HFFc6 (cell line): ENCODE measurements around the gene OSBP. TPM values are rescaled to one million over a fixed set of nuclear protein-coding genes. Genes with fewer than 3 reads are reported as not detected.
A peak's percentile ranks its signal among the peaks of the same experiment; 100 is the strongest.
"Not testable (repeated sequence)": the region's sequence is repeated elsewhere in the genome, so short reads cannot be mapped to it uniquely, and the experiment has no call there.

Source experiments
- DNase-seq: peaks from one replicate; pipeline ENCODE4 v3.0.0-alpha.2; 2018
- H3K27ac Mint-ChIP-seq: 2 replicates; pipeline ENCODE4 v1.8.0; 2020; ENCODE audit warnings: mild to moderate bottlenecking, mixed read lengths
- H3K27me3 Mint-ChIP-seq: 2 replicates; pipeline ENCODE4 v1.8.0; 2021; ENCODE audit warnings: mild to moderate bottlenecking, moderate library complexity, mixed read lengths; ENCODE audit not compliant: insufficient read depth
- H3K36me3 Mint-ChIP-seq: 2 replicates; pipeline ENCODE4 v1.8.0; 2021; ENCODE audit warnings: low read depth, mixed read lengths
- H3K4me1 Mint-ChIP-seq: 2 replicates; pipeline ENCODE4 v1.8.0; 2020; ENCODE audit warnings: low read depth, mixed read lengths
- H3K4me3 Mint-ChIP-seq: 2 replicates; pipeline ENCODE4 v1.8.0; 2020; ENCODE audit warnings: mild to moderate bottlenecking, moderate library complexity, mixed read lengths
- H3K9me3 Mint-ChIP-seq: 2 replicates; pipeline ENCODE4 v1.8.0; 2020; ENCODE audit warnings: mild to moderate bottlenecking, mixed read lengths
- microRNA-seq: library from miRNA; unstranded; fragments of <30 nt; microRNA quantifications from one replicate; pipeline ENCODE4, GENCODE V29; 2019
- total RNA-seq, 6 experiments: library from RNA; stranded (reverse); fragmentation: NEBNext Ultra II Directional; extraction: Animal tissue kit (Norgen Biotek cat#: 25700); gene quantifications; 2 replicates in 1 of 6; 3 replicates in 5 of 6; pipeline ENCODE4 v1.2.3, GENCODE V29; 2021
- TF ChIP-seq, protein P1 (sequence below): fragments of 200-600 bp; sonication (generic); IDR thresholded peaks from 2 replicates; pipeline ENCODE4 v1.5.0; 2021; ENCODE audit warnings: antibody characterized with exemption, mild to moderate bottlenecking

Gene OSBP
- total RNA-seq, 6 experiments from 2014 or later: 39.0 to 45.6 (median 42.9) TPM

GRCh38 chr11:59544869-59545178, 70.8 kb downstream of the OSBP start:
- TF ChIP-seq, protein P1, sequence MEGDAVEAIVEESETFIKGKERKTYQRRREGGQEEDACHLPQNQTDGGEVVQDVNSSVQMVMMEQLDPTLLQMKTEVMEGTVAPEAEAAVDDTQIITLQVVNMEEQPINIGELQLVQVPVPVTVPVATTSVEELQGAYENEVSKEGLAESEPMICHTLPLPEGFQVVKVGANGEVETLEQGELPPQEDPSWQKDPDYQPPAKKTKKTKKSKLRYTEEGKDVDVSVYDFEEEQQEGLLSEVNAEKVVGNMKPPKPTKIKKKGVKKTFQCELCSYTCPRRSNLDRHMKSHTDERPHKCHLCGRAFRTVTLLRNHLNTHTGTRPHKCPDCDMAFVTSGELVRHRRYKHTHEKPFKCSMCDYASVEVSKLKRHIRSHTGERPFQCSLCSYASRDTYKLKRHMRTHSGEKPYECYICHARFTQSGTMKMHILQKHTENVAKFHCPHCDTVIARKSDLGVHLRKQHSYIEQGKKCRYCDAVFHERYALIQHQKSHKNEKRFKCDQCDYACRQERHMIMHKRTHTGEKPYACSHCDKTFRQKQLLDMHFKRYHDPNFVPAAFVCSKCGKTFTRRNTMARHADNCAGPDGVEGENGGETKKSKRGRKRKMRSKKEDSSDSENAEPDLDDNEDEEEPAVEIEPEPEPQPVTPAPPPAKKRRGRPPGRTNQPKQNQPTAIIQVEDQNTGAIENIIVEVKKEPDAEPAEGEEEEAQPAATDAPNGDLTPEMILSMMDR: no peak
- Mint-ChIP-seq H3K4me1 (peaks cover 25% of the 10 kb centered on the region), H3K27me3 (peaks cover 1% of the 10 kb centered on the region; the same call in 1 of the 2 replicates), H3K4me3 (peak overlapping the region; percentile 8; the same call in 1 of the 2 replicates), H3K36me3 (peaks cover 9% of the 10 kb centered on the region), H3K27ac (peak overlapping the region; percentile 42; the same call in 1 of the 2 replicates), H3K9me3 (no peaks in the 10 kb centered on the region)
- no peak for DNase-seq

- not testable (repeated sequence) for H3K4me3 Mint-ChIP-seq, H3K27me3 Mint-ChIP-seq, H3K27ac Mint-ChIP-seq, H3K9me3 Mint-ChIP-seq, H3K36me3 Mint-ChIP-seq, DNase-seq
- peaks cover 15% of the 10 kb centered on the region for H3K4me1 Mint-ChIP-seq
Measured at GRCh38 chr11:59543713-59544112, 71.9 kb downstream of the OSBP start.

DNA sequence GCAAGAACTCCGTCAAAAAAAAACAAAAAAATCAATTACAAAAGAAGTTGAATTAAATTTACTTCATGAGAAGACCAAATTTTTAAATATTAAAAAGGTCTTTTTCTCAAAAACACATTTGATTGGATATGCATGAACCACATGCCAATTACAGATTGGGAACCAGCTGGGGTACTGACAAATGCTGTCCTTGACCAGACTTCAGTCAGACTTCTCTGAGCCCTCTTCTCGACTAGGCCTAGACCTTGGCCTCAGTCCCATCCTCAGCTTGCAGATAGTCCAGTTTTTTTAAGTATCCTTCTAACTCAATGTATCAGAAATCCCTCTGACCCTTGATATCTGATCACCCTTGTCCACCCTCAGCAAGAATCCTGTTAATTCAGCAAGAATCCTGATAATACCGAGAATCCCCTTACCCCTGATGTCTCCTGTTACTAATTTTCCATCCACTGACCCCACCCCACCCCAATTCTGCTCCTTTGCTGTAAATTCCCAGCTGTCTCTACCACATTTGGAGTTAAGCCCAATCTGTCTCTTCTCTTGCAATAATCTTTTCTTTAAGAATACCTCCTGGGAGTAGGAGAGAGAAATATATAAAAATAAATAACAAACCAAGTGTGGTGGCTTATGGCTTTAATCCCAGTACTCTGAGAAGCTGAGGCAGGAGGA, 73.3 kb downstream of the OSBP start:
- H3K27me3 Mint-ChIP-seq: peaks cover 1% of the 10 kb centered on the region; the same call in 1 of the 2 replicates
- peaks cover 9% of the 10 kb centered on the region for H3K36me3 Mint-ChIP-seq
- no peak for DNase-seq
- H3K9me3 Mint-ChIP-seq: no peaks in the 10 kb centered on the region
- H3K4me1 Mint-ChIP-seq: peaks cover 22% of the 10 kb centered on the region
- H3K27ac Mint-ChIP-seq: no peak overlapping the region
- TF ChIP-seq, protein P1: no peak
- H3K4me3 Mint-ChIP-seq: no peak overlapping the region

DNA sequence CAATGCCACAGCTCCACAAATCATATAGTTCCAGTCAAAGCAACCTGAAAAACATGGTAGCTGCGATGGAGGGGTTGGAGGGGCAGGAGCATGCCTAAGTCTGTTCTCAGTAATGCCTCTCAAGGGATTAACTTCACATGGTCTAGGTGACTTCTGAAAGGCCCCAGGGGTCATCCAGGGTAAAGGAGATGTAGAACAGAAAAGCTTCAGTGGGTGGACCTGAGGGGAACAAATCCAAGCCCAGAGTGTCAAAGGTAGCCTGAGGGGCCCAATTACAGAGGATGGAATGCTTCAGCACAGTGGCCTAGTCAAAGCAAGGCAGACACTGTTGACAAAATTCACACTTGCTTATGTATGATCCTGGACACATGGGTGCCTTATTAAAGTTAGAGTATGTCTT, 80.9 kb downstream of the OSBP start:
- DNase-seq: no peak
- Mint-ChIP-seq H3K27ac (no peak overlapping the region), H3K4me3 (no peak overlapping the region)

DNA sequence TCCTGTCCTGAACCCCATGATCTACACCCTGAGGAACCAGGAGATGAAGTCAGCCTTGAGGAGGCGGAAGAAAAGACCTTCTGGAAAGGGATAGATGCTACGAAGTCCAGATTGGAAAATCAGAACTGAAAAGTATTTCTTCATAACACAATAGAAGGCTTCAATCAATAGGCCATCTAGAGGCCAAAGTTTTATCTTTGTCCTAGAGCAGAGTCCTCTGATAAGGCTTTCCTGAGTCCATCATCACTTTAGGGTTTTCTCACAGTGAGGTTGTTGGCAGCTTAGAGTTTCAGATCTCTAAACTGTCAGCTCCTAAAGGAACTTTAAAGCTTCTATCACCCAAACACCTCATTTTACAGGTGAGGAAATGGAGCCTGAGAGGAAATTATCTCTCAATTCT, 83.0 kb downstream of the OSBP start:
- Mint-ChIP-seq H3K4me1 (peaks cover 9% of the 10 kb centered on the region), H3K27me3 (peaks cover 16% of the 10 kb centered on the region)

More for the DNA sequence above, 80.9 kb downstream of the OSBP start:
- TF ChIP-seq, protein P1: no peak
- Mint-ChIP-seq H3K9me3 (no peaks in the 10 kb centered on the region), H3K4me1 (peaks cover 15% of the 10 kb centered on the region), H3K27me3 (peaks cover 8% of the 10 kb centered on the region; the same call in 1 of the 2 replicates), H3K36me3 (no peaks in the 10 kb centered on the region)

GRCh38 chr11:59528711-59529110, 86.9 kb downstream of the OSBP start:
- no peaks in the 10 kb centered on the region for H3K4me1 Mint-ChIP-seq
- no peak overlapping the region for H3K4me3 Mint-ChIP-seq
- H3K9me3 Mint-ChIP-seq: no peaks in the 10 kb centered on the region
- TF ChIP-seq, protein P1: no peak
- DNase-seq: no peak
- no peak overlapping the region for H3K27ac Mint-ChIP-seq
- H3K36me3 Mint-ChIP-seq: no peaks in the 10 kb centered on the region
- peaks cover 30% of the 10 kb centered on the region for H3K27me3 Mint-ChIP-seq

More for the DNA sequence above, 83.0 kb downstream of the OSBP start:
- Mint-ChIP-seq H3K9me3 (no peaks in the 10 kb centered on the region), H3K36me3 (no peaks in the 10 kb centered on the region), H3K4me3 (no peak overlapping the region), H3K27ac (no peak overlapping the region)
- no peak for DNase-seq
- TF ChIP-seq, protein P1: no peak

Small RNA genes within 50 kb of the gene (microRNA-seq; reads per million reads assigned to microRNA genes)
- gene MIR3162: not detected

Other genes with a start within 250 kb of the OSBP start
- gene OR5A2, start 189.4 kb downstream of the OSBP start, total RNA-seq: not detected
- not detected for gene OR5A1, start 179.3 kb downstream of the OSBP start, total RNA-seq
- gene OR4D6, start 158.8 kb downstream of the OSBP start, total RNA-seq: not detected
- not detected for gene OR4D10, start 142.5 kb downstream of the OSBP start, total RNA-seq
- not detected for gene OR4D11, start 112.2 kb downstream of the OSBP start, total RNA-seq
- not detected for gene OR4D9, start 104.2 kb downstream of the OSBP start, total RNA-seq
- 10 to 100 TPM; 29.0 to 40.3 (median 35.2) TPM for gene PATL1, start 53.3 kb upstream of the OSBP start, total RNA-seq
- gene OR10V1, start 98.1 kb upstream of the OSBP start, total RNA-seq: not detected
- 10 to 100 TPM; 17.1 to 23.1 (median 19.0) TPM for gene STX3, start 139.6 kb upstream of the OSBP start, total RNA-seq
- gene MRPL16, start 195.0 kb upstream of the OSBP start, total RNA-seq: 10 to 100 TPM; 45.7 to 51.0 (median 48.6) TPM
- not detected for gene CBLIF, start 229.7 kb upstream of the OSBP start, total RNA-seq